ENCODE measurements around the gene TPO.
"Not testable (repeated sequence)": the region's sequence is repeated elsewhere in the genome, so short reads cannot be mapped to it uniquely, and the experiment has no call there.

The TPO gene

DNA sequence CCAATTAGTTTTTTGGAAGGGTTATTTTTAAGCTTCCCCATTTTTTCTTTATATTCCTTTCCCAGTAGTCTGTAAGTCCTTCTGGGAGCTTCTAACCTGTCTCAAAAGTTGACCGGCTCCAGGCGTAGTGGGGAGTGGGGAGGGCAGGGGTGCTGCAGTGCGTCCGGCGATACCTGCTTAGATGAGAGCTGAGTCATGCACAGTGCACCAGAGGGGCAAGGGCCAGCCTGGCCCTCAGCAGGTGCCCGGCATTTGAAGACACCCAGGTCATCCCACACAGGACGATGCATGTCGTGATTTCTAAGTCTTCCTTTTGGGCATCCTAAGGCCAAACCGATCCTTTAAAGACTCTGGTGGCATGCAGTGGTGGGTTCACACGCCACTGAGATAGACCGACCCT is 73.4 kb downstream of the TPO start:
- no peak for DNase-seq

DNA sequence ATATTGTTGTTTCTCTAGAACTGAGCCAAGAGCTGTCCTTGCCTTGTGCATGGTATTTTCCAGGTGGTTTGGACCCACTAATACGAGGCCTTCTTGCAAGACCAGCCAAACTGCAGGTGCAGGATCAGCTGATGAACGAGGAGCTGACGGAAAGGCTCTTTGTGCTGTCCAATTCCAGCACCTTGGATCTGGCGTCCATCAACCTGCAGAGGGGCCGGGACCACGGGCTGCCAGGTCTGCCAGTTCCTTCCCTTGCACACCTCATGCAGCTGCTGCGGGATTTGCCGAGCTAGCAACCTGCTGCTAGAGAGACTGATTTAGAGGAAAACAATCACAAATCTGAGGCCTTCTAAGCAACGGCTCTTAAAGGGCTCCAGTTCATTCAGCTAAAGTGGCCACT is 74.5 kb downstream of the TPO start:
- no peak for DNase-seq

DNA sequence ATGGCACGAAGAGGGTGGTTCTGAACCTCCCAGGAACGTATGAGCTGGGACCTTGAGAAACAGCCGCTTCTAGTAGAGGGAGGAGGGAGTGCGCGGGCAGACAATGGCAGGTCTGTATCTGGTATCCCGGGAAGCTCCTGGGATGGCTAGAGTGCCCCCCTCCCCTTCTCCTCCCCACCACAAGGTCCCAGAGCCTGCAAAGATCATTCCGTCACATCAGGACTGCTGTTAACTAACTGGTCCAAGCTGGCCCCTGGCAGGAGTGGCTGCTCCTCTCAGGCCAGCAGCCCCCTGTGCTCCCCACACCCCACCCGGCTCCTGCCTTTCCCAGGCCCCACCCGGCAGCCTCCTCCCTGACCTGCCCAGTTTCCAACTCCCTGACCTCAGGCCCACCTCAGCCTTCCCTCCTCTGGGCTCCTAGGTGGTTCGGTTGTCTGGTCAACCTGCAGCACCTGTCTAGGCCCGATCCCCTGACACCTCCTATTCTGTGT is 75.0 kb downstream of the TPO start:
- no peak for DNase-seq

DNA sequence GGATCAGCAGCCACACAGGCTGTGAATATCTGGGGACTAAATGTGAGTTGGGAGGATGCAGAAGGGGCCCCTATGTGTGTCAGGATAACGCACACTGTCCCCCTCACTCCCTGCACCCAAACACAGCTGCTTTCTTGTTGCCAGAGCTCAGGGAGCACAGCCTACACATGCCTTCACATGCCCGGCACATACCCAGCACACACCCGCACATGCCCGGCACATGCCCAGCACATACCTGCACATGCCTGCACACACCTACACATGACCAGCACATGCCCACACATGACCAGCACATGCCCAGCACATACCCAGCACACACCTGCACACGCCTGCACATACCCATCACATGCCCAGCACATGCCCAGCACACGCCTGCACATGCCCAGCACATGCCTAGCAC is 75.6 kb downstream of the TPO start:
- no peak for DNase-seq

DNA sequence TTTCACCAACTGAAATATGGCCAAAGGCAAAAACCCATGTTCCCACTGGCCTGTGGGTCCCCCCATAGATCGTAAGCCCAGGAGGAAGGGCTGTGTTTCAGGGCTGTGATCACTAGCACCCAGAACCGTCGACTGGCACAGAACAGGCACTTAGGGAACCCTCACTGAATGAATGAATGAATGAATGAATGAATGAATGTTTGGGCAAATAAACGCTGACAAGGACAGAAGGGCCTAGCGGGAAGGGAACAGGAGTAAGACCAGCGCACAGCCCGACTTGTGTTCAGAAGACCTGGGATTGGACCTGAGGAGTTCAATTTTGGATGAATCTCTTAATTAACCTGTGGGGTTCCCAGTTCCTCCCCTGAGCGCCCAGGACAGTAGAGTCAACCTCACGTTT is 76.2 kb downstream of the TPO start:
- no peak for DNase-seq

DNA sequence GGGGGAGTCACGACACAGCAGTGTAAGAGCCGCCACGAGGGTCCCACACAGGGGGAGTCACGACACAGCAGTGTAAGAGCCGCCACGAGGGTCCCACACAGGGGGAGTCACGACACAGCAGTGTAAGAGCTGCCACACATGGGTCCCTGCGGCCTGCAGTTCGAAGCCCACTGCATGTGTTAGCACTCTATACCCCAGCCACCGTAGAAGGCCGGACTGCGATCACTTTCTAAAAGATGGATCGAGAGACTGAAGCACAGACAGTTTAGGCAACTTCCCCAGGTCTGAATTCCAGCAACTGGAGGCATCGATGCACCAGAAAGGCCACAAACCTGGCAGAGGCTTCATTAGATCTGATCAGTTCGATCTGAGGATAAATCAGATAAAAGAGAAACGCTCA is 77.1 kb downstream of the TPO start:
- DNase-seq, result not testable (repeated sequence)

- no peak for DNase-seq
Measured at GRCh38 chr2:1491751-1492150, 78.5 kb downstream of the TPO start.

DNA sequence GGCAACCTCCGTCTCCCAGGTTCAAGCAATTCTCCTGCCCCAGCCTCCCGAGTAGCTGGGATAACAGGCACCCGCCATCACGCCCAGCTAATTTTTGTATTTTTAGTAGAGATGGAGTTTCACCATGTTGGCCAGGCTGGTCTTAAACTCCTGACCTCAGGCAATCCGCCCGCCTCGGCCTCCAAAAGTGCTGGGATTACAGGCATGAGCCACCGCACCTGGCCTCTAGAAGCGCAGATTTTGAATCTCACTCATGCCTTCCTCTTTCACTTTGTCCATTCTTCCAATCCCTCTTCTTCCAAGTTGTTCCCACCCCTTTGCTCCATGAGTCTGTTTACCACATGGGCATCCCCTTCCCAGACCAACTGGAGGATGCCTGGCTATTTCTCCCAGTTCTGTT is 79.0 kb downstream of the TPO start:
- DNase-seq, result not testable (repeated sequence)

- no peak for DNase-seq
Measured at GRCh38 chr2:1492711-1493430, 79.6 kb downstream of the TPO start.

DNA sequence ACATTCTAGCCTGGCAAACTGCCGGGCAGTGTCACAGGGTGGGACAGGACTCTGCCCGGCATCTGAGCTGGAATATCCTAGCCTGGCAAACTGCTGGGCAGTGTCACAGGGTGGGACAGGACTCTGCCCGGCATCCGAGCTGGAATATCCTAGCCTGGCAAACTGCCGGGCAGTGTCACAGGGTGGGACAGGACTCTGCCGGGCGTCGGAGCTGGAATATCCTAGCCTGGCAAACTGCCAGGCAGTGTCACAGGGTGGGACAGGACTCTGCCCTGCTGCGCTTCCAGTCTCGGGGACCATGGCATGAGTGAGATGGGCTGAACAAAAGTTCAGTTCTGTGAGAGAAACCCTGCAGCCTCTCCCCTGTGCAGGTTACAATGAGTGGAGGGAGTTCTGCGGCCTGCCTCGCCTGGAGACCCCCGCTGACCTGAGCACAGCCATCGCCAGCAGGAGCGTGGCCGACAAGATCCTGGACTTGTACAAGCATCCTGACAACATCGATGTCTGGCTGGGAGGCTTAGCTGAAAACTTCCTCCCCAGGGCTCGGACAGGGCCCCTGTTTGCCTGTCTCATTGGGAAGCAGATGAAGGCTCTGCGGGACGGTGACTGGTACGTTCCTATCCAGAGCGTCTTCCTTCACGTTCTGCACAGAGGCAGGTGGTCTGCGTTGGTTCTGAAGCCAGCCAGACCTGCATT is 80.3 kb downstream of the TPO start:
- no peak for DNase-seq

DNA sequence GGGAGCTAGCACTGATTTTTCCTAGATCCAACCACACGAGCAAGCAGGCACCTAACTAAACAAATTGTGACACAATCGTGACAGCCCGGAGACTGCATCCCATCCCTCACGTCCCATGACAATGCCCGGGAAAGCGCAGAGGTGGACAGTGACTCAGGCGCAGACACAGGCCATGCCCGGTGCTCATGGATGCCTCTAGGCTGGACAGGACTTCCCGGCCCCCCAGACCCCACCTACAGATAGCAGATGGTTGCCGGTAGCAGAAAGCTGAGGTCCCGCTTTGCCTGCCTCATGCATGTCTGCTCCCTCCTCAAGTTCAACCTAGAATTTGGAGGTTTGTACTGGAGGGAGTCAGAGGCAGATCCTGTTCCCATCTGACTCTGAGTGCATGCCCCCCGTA is 81.0 kb downstream of the TPO start:
- no peak for DNase-seq

DNA sequence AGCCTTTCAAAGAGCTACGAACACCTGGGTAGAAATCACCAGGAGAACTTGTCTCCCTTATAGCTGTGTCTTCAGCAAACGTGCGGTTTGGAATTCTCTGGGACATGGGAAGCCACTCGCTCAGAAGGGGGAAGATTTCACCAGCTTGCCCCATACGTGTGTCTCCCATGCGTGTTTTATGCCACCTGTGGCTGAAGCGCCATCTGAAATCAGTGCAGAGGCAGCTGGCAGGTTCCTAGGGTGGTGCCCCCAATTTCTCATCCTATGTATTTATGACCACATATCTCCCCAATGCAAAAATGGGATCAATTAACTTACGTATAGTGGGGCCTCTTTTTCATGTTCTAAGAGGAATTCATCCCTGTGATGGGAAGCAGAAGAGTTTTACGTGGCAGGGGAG is 81.6 kb downstream of the TPO start:
- DNase-seq, result no peak

DNA sequence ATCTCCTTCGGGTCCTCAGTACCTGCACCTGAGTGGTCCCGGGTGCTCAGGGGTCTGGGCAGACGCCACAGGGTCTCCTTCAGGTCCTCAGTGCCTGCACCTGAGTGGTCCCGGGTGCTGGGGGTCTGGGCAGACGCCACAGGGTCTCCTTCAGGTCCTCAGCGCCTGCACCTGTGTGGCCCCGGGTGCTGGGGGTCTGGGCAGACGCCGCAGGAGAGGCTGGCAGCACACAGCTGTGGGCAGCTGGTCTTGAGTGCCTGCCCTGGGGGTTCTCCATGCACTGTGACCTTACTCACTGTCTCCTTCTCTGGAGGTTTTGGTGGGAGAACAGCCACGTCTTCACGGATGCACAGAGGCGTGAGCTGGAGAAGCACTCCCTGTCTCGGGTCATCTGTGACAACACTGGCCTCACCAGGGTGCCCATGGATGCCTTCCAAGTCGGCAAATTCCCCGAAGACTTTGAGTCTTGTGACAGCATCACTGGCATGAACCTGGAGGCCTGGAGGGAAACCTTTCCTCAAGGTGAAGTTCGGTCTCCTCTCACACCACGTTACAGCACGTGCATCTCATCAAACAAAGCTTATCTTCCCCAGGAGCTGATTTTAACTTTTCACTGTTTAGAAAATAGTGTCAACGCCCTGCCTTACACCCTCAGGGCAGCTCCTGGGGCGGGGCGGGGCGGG is 82.6 kb downstream of the TPO start:
- DNase-seq, result no peak

- no peak for DNase-seq
Measured at GRCh38 chr2:1496359-1496821, 83.1 kb downstream of the TPO start.

DNA sequence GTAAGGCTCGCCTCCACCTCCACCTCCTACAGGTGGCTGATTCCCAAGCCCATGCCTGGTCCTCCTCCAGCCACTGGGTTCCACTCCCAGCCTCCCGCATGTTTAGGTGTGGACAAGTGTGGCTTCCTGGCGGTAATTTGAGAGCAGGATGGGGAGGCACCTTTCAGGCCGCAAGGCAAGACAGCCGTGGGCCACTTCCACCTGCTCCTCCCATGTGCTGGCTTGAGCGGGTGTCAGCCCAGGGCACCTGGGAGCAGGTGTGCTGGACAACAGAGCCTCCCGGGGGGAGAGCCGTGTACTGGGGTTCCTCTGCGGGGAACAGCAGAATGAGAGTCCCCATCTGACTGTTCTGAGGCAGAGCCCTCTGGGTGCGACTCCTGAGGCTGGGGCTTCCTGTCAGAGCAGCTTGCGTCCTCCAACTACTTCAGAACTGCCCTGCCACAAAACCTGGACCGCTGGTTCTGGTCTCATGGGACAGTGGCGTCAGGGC is 83.9 kb downstream of the TPO start:
- no peak for DNase-seq

- DNase-seq, result no peak
Measured at GRCh38 chr2:1498176-1498575, 84.9 kb downstream of the TPO start.

DNA sequence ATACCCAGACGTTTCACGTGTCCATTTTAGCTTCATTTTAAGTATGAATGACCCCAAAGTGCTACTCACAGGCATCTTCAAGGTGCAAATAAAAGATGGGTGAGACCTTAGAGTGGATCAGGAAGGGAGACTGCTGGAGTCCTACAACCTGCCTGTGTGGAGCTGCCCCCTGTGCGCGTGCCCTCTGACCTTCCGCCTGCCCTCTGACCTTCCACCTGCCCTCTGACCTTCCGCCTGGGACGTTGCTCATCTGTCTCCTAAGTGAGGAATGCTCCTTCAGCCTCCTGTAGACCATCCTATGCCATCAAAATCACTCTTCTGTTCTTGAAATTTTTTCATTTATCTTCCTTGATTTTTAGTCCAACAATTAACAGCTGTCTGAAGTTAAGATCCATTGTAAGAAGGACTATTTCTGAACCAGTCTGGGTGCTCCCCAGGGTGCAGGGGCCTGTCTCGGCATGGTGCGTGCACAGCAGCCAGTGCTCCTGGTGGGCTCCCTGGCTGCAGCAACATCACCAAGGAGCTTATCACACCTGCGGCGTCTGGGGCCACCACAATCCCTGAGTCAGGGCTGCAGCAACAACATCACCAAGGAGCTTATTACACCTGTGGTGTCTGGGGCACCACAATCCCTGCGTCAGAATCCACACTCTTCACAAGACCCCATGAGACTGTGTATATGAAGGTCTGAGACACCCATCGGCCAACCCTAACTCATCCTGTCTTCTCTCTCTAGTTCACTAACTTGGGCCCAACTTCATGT is 86.0 kb downstream of the TPO start:
- no peak for DNase-seq

GRCh38 chr2:1501038-1501851 is 88.0 kb downstream of the TPO start:
- DNase-seq, result no peak

- DNase-seq, result no peak
Measured at GRCh38 chr2:1501991-1502390, 88.7 kb downstream of the TPO start.

DNA sequence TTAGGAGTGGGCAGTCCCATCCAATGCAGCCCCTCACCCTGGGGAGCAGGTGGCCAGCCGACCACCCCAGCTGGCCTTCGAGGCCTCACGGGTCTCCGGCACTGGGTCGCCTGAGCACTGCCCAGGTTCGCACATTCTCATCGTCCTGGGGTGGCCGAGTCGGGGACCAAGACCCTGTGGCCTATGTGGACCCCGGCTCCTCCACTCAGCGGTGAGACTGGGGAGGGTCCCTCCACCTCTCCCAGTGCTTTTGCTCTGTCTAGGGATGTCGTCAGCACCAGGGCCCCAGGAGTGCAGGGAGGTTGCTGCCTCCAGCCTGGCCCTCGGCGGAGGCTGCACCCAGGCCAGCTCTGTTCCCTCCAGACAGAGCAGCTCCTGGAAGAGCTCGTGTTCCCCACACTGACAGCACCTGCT is 89.6 kb downstream of the TPO start:
- no peak for DNase-seq

- DNase-seq, result no peak
Measured at GRCh38 chr2:1503471-1504310, 90.4 kb downstream of the TPO start.
